Duodenal mucosa (tissue), 2 donors: ENCODE results near the gene LRRC1.

Experiments
- H3K27ac ChIP-seq: one replicate; pipeline ENCODE4 v1.7.0; 2013; ENCODE audit warnings: low read depth, low read length
- H3K27me3 ChIP-seq, 2 donors: one replicate each; pipeline ENCODE4 v1.7.0; 2013; ENCODE audit warnings: low read length in 2 of 2, control low read depth in 1 of 2; ENCODE audit not compliant: insufficient read depth in 2 of 2, control insufficient read depth in 1 of 2
- H3K36me3 ChIP-seq, 2 donors: one replicate each; pipeline ENCODE4 v1.7.0; 2013; ENCODE audit warnings: low read length in 2 of 2, control low read depth in 1 of 2; ENCODE audit not compliant: insufficient read depth in 2 of 2, control insufficient read depth in 1 of 2
- H3K4me1 ChIP-seq, 2 donors: one replicate each; pipeline ENCODE4 v1.7.0; 2013; ENCODE audit warnings: low read length in 2 of 2, control low read depth in 1 of 2; ENCODE audit not compliant: insufficient read depth in 2 of 2, control insufficient read depth in 1 of 2
- H3K4me3 ChIP-seq, 2 donors: one replicate each; pipeline ENCODE4 v1.7.0; 2013; ENCODE audit warnings: low read length in 2 of 2, low read depth in 1 of 2
- H3K9ac ChIP-seq, 2 donors: one replicate each; pipeline ENCODE4 v1.7.0; 2013; ENCODE audit warnings: low read length in 2 of 2, low read depth in 1 of 2
- H3K9me3 ChIP-seq, 2 donors: one replicate each; pipeline ENCODE4 v1.7.0; 2013; ENCODE audit warnings: low read length in 2 of 2, control low read depth in 1 of 2; ENCODE audit not compliant: control insufficient read depth in 1 of 2

LRRC1 gene

GRCh38 chr6:53869964-53870363, 75.2 kb downstream of the LRRC1 start:
- H3K4me3 ChIP-seq = no peak overlapping the region
- H3K9me3 ChIP-seq = no peaks in the 10 kb centered on the region
- no peak overlapping the region for H3K9ac ChIP-seq
- no peaks in the 10 kb centered on the region for H3K27me3 ChIP-seq
- peaks cover 0 to 4% of the 10 kb centered on the region in 2 donors for H3K4me1 ChIP-seq
- H3K27ac ChIP-seq = no peak overlapping the region
- H3K36me3 ChIP-seq = no peaks in the 10 kb centered on the region

GRCh38 chr6:53873922-53874321, 79.1 kb downstream of the LRRC1 start:
- H3K4me3 ChIP-seq = no peak overlapping the region
- no peaks in the 10 kb centered on the region for H3K36me3 ChIP-seq
- no peak overlapping the region for H3K27ac ChIP-seq
- no peaks in the 10 kb centered on the region for H3K27me3 ChIP-seq
- peaks cover 0 to 4% of the 10 kb centered on the region in 2 donors for H3K4me1 ChIP-seq
- no peak overlapping the region for H3K9ac ChIP-seq
- no peaks in the 10 kb centered on the region for H3K9me3 ChIP-seq

- Histone ChIP-seq H3K4me3 (no peak overlapping the region), H3K4me1 (peaks cover 0 to 2% of the 10 kb centered on the region in 2 donors), H3K27me3 (no peaks in the 10 kb centered on the region), H3K9me3 (no peaks in the 10 kb centered on the region), H3K27ac (no peak overlapping the region), H3K9ac (no peak overlapping the region), H3K36me3 (no peaks in the 10 kb centered on the region)
These were observed 80.2 kb downstream of the LRRC1 start for GRCh38 chr6:53874964-53875363.

GRCh38 chr6:53877151-53877550, 82.3 kb downstream of the LRRC1 start:
- H3K4me1 ChIP-seq = no peaks in the 10 kb centered on the region
- no peaks in the 10 kb centered on the region for H3K9me3 ChIP-seq
- no peak overlapping the region for H3K9ac ChIP-seq
- H3K36me3 ChIP-seq = no peaks in the 10 kb centered on the region
- no peaks in the 10 kb centered on the region for H3K27me3 ChIP-seq
- H3K27ac ChIP-seq = no peak overlapping the region
- H3K4me3 ChIP-seq = no peak overlapping the region

- H3K36me3 ChIP-seq = peaks cover 0 to 5% of the 10 kb centered on the region in 2 donors
- H3K9me3 ChIP-seq = no peaks in the 10 kb centered on the region
- H3K27me3 ChIP-seq = no peaks in the 10 kb centered on the region
- H3K27ac ChIP-seq = no peak overlapping the region
- H3K4me1 ChIP-seq = no peaks in the 10 kb centered on the region
- H3K9ac ChIP-seq = no peak overlapping the region
- no peak overlapping the region for H3K4me3 ChIP-seq
These were observed 84.0 kb downstream of the LRRC1 start for GRCh38 chr6:53878808-53879207.

- Histone ChIP-seq H3K9ac (no peak overlapping the region), H3K27ac (no peak overlapping the region), H3K4me1 (no peaks in the 10 kb centered on the region), H3K36me3 (peaks cover 0 to 7% of the 10 kb centered on the region in 2 donors), H3K4me3 (no peak overlapping the region), H3K9me3 (no peaks in the 10 kb centered on the region), H3K27me3 (no peaks in the 10 kb centered on the region)
These were observed 84.8 kb downstream of the LRRC1 start for GRCh38 chr6:53879608-53880007.

- H3K4me1 ChIP-seq = no peaks in the 10 kb centered on the region
- H3K36me3 ChIP-seq = peaks cover 0 to 7% of the 10 kb centered on the region in 2 donors
- no peak overlapping the region for H3K9ac ChIP-seq
- no peak overlapping the region for H3K27ac ChIP-seq
- no peaks in the 10 kb centered on the region for H3K27me3 ChIP-seq
- H3K4me3 ChIP-seq = no peak overlapping the region
- H3K9me3 ChIP-seq = no peaks in the 10 kb centered on the region
These were observed 92.5 kb downstream of the LRRC1 start for GRCh38 chr6:53887316-53887715.

GRCh38 chr6:53888931-53889330, 94.1 kb downstream of the LRRC1 start:
- Histone ChIP-seq H3K4me1 (no peaks in the 10 kb centered on the region), H3K27me3 (no peaks in the 10 kb centered on the region), H3K9me3 (no peaks in the 10 kb centered on the region), H3K36me3 (peaks cover 0 to under 1% of the 10 kb centered on the region in 2 donors), H3K9ac (no peak overlapping the region), H3K4me3 (no peak overlapping the region), H3K27ac (no peak overlapping the region)

- Histone ChIP-seq H3K9ac (no peak overlapping the region), H3K4me1 (no peaks in the 10 kb centered on the region), H3K27ac (no peak overlapping the region), H3K36me3 (no peaks in the 10 kb centered on the region), H3K9me3 (no peaks in the 10 kb centered on the region), H3K4me3 (no peak overlapping the region), H3K27me3 (no peaks in the 10 kb centered on the region)
These were observed 94.6 kb downstream of the LRRC1 start for GRCh38 chr6:53889365-53889764.

GRCh38 chr6:53892707-53893106, 97.9 kb downstream of the LRRC1 start:
- no peaks in the 10 kb centered on the region for H3K36me3 ChIP-seq
- H3K9ac ChIP-seq = no peak overlapping the region
- no peaks in the 10 kb centered on the region for H3K9me3 ChIP-seq
- no peak overlapping the region for H3K4me3 ChIP-seq
- H3K4me1 ChIP-seq = no peaks in the 10 kb centered on the region
- no peak overlapping the region for H3K27ac ChIP-seq
- no peaks in the 10 kb centered on the region for H3K27me3 ChIP-seq

- no peak overlapping the region for H3K4me3 ChIP-seq
- no peaks in the 10 kb centered on the region for H3K4me1 ChIP-seq
- no peaks in the 10 kb centered on the region for H3K9me3 ChIP-seq
- H3K27ac ChIP-seq = no peak overlapping the region
- no peak overlapping the region for H3K9ac ChIP-seq
- H3K27me3 ChIP-seq = no peaks in the 10 kb centered on the region
- H3K36me3 ChIP-seq = no peaks in the 10 kb centered on the region
These were observed 99.3 kb downstream of the LRRC1 start for GRCh38 chr6:53894091-53894490.
